Right lobe of liver (tissue), 4 donors: Measurements from ENCODE around the gene BEND6.

Experiments used
- CTCF ChIP-seq, 4 donors: fragments of 200-600 bp in 3 of 4; fragments of 450-650 bp in 1 of 4; IDR thresholded peaks; one replicate each; pipeline versions ENCODE4 v1.5.1 to v1.8.0; 2016 to 2022; ENCODE audit warnings: antibody characterized with exemption in 4 of 4, mild to moderate bottlenecking in 2 of 4
- POLR2A ChIP-seq: fragments of 450-650 bp; IDR thresholded peaks from one replicate; pipeline ENCODE4 v1.6.1; 2017; ENCODE audit warnings: antibody characterized with exemption, mild to moderate bottlenecking
- donor health status: DM: no; HTN: no; CAD: no.
- donor health status: DM: no; HTN: no; CAD: no.
- donor health status: DM: no; HTN: yes; CAD: no.

DNA sequence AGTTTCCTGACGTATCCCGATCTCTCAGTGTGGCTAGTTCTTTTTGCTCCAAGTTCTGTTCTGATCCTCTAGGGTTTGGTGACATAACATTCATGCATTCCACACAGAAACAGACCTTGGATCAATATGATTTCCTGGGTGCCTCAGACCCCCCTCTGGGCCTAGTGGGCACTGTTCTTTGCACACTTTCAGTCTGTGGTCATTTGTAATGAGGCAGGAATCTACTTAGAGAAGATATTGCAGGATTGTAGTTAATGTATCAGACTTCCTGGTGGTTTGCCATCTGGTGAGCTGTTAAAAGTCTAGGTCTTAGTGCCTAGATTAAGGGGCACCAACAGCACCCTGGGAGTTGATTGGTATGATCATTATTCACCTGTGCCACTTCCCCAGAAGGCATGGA is 7.5 kb downstream of the BEND6 start:
- TF ChIP-seq CTCF (IDR thresholded peaks at IDR 0.05), result no peak
- no peak for TF ChIP-seq POLR2A
